HL-60 (cell line): ENCODE results near the gene MSH5.

ENCODE experiments used
- DNase-seq, 2 experiments: peaks; one replicate each; pipeline ENCODE4 v3.0.0-alpha.2; 2010 to 2020; ENCODE audit warnings: low read depth in 1 of 2, low spot score in 1 of 2
- H3K27ac ChIP-seq: fragments of 250-450 bp; sonication (Bioruptor Pico); replicated peaks from 2 replicates; pipeline ENCODE4 v1.5.1; 2020; ENCODE audit warnings: mild to moderate bottlenecking, moderate library complexity
- H3K27me3 ChIP-seq: fragments of 250-450 bp; sonication (Bioruptor Pico); 2 replicates; pipeline ENCODE4 v1.5.1; 2021; ENCODE audit warnings: mild to moderate bottlenecking, moderate library complexity; ENCODE audit not compliant: insufficient read depth, poor library complexity, severe bottlenecking
- H3K4me3 ChIP-seq: replicated peaks from 2 replicates; pipeline ENCODE4 v1.5.1; 2011; ENCODE audit warnings: mild to moderate bottlenecking, control low read depth, low read length; ENCODE audit not compliant: insufficient read depth
- GABPA ChIP-seq: IDR thresholded peaks from 2 replicates; pipeline ENCODE4 v1.6.1; 2012; ENCODE audit warnings: low read depth
- POLR2AphosphoS5 ChIP-seq: IDR thresholded peaks from 2 replicates; pipeline ENCODE4 v1.6.1; 2012; ENCODE audit warnings: low read depth
- SPI1 ChIP-seq: IDR thresholded peaks from 2 replicates; pipeline ENCODE4 v1.6.1; 2012; ENCODE audit warnings: low read depth, mild to moderate bottlenecking, borderline replicate concordance
- TF ChIP-seq, protein P1 (sequence below): IDR thresholded peaks from one replicate; pipeline ENCODE4 v1.5.1; 2011; ENCODE audit warnings: low read length, control low read depth, inconsistent platforms; ENCODE audit not compliant: insufficient read depth
- TF ChIP-seq, protein P2 (sequence below): IDR thresholded peaks from 2 replicates; pipeline ENCODE4 v1.6.1; 2012; ENCODE audit warnings: low read depth; ENCODE audit not compliant: insufficient replicate concordance

The MSH5 gene

GRCh38 chr6:31721351-31722020, 18.3 kb upstream of the MSH5 start, which contains the start of gene LY6G6C:
Gene LY6G6C, minus strand, starts transcription at chr6:31721746. Its CDS starts 67 bp downstream, at chr6:31721679.
- TF ChIP-seq, protein P1, sequence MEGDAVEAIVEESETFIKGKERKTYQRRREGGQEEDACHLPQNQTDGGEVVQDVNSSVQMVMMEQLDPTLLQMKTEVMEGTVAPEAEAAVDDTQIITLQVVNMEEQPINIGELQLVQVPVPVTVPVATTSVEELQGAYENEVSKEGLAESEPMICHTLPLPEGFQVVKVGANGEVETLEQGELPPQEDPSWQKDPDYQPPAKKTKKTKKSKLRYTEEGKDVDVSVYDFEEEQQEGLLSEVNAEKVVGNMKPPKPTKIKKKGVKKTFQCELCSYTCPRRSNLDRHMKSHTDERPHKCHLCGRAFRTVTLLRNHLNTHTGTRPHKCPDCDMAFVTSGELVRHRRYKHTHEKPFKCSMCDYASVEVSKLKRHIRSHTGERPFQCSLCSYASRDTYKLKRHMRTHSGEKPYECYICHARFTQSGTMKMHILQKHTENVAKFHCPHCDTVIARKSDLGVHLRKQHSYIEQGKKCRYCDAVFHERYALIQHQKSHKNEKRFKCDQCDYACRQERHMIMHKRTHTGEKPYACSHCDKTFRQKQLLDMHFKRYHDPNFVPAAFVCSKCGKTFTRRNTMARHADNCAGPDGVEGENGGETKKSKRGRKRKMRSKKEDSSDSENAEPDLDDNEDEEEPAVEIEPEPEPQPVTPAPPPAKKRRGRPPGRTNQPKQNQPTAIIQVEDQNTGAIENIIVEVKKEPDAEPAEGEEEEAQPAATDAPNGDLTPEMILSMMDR, result no peak
- TF ChIP-seq, protein P2, sequence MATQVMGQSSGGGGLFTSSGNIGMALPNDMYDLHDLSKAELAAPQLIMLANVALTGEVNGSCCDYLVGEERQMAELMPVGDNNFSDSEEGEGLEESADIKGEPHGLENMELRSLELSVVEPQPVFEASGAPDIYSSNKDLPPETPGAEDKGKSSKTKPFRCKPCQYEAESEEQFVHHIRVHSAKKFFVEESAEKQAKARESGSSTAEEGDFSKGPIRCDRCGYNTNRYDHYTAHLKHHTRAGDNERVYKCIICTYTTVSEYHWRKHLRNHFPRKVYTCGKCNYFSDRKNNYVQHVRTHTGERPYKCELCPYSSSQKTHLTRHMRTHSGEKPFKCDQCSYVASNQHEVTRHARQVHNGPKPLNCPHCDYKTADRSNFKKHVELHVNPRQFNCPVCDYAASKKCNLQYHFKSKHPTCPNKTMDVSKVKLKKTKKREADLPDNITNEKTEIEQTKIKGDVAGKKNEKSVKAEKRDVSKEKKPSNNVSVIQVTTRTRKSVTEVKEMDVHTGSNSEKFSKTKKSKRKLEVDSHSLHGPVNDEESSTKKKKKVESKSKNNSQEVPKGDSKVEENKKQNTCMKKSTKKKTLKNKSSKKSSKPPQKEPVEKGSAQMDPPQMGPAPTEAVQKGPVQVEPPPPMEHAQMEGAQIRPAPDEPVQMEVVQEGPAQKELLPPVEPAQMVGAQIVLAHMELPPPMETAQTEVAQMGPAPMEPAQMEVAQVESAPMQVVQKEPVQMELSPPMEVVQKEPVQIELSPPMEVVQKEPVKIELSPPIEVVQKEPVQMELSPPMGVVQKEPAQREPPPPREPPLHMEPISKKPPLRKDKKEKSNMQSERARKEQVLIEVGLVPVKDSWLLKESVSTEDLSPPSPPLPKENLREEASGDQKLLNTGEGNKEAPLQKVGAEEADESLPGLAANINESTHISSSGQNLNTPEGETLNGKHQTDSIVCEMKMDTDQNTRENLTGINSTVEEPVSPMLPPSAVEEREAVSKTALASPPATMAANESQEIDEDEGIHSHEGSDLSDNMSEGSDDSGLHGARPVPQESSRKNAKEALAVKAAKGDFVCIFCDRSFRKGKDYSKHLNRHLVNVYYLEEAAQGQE, result no peak
- no peak for TF ChIP-seq SPI1
- no peak for TF ChIP-seq POLR2AphosphoS5
- TF ChIP-seq GABPA, result no peak
- no peak for DNase-seq
- no peak within 1 kb of the TSS for H3K4me3 ChIP-seq
- no peaks in the 10 kb centered on the region for H3K27me3 ChIP-seq
- H3K27ac ChIP-seq, result no peak within 1 kb of the TSS

- no peak overlapping the region for H3K27ac ChIP-seq
- H3K4me3 ChIP-seq, result no peak overlapping the region
- TF ChIP-seq, protein P1, result no peak
- TF ChIP-seq, protein P2, result no peak
- no peak for TF ChIP-seq SPI1
- no peak for TF ChIP-seq GABPA
- no peak for TF ChIP-seq POLR2AphosphoS5
- no peaks in the 10 kb centered on the region for H3K27me3 ChIP-seq
- DNase-seq, result no peak
These were observed 17.6 kb upstream of the MSH5 start for GRCh38 chr6:31722173-31722572.

GRCh38 chr6:31723245-31723979, 16.4 kb upstream of the MSH5 start, which contains the start of gene MPIG6B:
Gene MPIG6B, plus strand, starts transcription at chr6:31723373. Its CDS starts 11 bp downstream, at chr6:31723384.
- Histone ChIP-seq H3K27me3 (no peaks in the 10 kb centered on the region), H3K4me3 (no peak within 1 kb of the TSS), H3K27ac (no peak within 1 kb of the TSS)
- TF ChIP-seq, protein P2, result no peak
- TF ChIP-seq, protein P1, result no peak
- no peak for TF ChIP-seq POLR2AphosphoS5
- TF ChIP-seq SPI1, result no peak
- TF ChIP-seq GABPA, result no peak
- no peak for DNase-seq
